AG09319 (cell line): ENCODE data around the gene KLHL10.

Experiments used
- DNase-seq: peaks from one replicate; pipeline ENCODE4 v3.0.0-alpha.2; 2010; ENCODE audit warnings: low read depth; ENCODE audit errors: extremely low read depth
- CTCF ChIP-seq: IDR thresholded peaks from 2 replicates; pipeline ENCODE4 v1.5.1; 2011; ENCODE audit warnings: low read depth, mild to moderate bottlenecking, inconsistent platforms, low read length, moderate library complexity

KLHL10 gene

GRCh38 chr17:41811549-41812380 lies 25.9 kb upstream of the KLHL10 start, which contains the start of gene P3H4:
P3H4 (minus strand) TSS chr17:41811949; CDS start chr17:41811915, 34 bp downstream.
- peak; percentile 48 for DNase-seq
- peak; percentile 63 for TF ChIP-seq CTCF

- no peak for TF ChIP-seq CTCF
- DNase-seq, result peak; percentile 71
Measured at GRCh38 chr17:41812381-41813151, 25.1 kb upstream of the KLHL10 start, which contains the start of gene FKBP10. FKBP10 (plus strand) TSS chr17:41813004; CDS start chr17:41813035, 31 bp downstream.

GRCh38 chr17:41813152-41813680 lies 24.4 kb upstream of the KLHL10 start:
- no peak for TF ChIP-seq CTCF
- DNase-seq, result no peak

- TF ChIP-seq CTCF, result no peak
- DNase-seq, result no peak
Measured at GRCh38 chr17:41813699-41814124, 23.9 kb upstream of the KLHL10 start.

- no peak for DNase-seq
- no peak for TF ChIP-seq CTCF
Measured at GRCh38 chr17:41814195-41814594, 23.4 kb upstream of the KLHL10 start.

GRCh38 chr17:41816637-41817320 lies 20.8 kb upstream of the KLHL10 start:
- no peak for DNase-seq
- TF ChIP-seq CTCF, result no peak
